HEK293T (cell line): ENCODE data around the gene ODAD3.

ENCODE experiments used
- FOXM1 ChIP-seq: fragments of 450-650 bp; IDR thresholded peaks from 2 replicates; pipeline ENCODE4 v1.6.1; 2017; ENCODE audit warnings: mild to moderate bottlenecking, borderline replicate concordance
- SP1 ChIP-seq: fragments of 450-650 bp; IDR thresholded peaks from 2 replicates; pipeline ENCODE4 v1.6.1; 2017
- SUZ12 ChIP-seq: fragments of 450-650 bp; IDR thresholded peaks from 2 replicates; pipeline ENCODE4 v1.6.1; 2016; ENCODE audit warnings: mild to moderate bottlenecking
- TF ChIP-seq, protein P1 (sequence below): fragments of 450-650 bp; IDR thresholded peaks from 2 replicates; pipeline ENCODE4 v1.6.1; 2016

DNA sequence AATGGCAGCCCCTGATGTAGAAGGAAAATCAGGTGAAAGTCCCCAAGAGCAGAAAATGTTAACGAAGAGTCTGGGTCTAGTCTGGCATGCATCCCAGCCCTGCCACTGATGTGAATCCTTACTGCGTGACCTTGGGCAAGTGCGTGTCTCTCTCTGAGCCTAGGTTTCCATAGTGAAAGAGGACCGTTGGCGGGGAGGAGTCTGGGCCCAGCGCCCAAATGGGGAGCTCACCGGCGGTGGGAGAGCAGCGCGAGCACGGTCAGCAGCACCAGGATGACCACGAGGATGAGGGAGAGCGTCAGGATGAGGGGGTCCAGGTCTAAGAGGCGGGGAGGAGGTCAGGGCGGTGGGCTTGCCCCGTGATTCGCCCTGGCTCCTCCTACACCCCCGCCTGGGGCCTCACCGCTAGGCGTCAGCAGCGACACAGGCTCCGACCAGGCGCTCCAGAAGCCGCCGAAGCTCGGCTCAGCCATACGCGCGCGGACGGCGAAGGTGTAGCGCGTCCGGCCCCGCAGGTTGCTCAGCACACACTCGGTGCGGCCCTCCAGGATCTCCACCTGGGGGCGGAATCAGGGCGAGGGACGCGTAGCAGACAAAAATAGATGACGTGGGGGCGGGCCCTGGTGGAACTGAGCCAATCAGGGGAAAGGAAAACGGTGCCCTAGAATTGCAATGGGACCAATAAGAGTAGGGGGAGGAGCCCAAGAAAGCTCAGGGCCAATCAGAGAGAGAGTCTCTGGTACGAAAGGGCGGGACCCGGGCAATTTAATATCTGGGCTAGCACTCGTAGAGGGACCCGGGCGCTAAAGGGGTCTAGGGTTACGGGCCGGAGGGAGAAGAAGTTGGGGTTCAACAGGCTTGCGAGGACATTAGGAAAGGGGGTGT is 54.0 kb downstream of the ODAD3 start:
- TF ChIP-seq, protein P1, sequence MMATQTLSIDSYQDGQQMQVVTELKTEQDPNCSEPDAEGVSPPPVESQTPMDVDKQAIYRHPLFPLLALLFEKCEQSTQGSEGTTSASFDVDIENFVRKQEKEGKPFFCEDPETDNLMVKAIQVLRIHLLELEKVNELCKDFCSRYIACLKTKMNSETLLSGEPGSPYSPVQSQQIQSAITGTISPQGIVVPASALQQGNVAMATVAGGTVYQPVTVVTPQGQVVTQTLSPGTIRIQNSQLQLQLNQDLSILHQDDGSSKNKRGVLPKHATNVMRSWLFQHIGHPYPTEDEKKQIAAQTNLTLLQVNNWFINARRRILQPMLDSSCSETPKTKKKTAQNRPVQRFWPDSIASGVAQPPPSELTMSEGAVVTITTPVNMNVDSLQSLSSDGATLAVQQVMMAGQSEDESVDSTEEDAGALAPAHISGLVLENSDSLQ: peak; percentile 78
- TF ChIP-seq SP1 (no peak), FOXM1 (no peak), SUZ12 (no peak)
